HEK293T (cell line): ENCODE results near the gene LSM12.

Experiments used
- FOXM1 ChIP-seq: fragments of 450-650 bp; IDR thresholded peaks from 2 replicates; pipeline ENCODE4 v1.6.1; 2017; ENCODE audit warnings: mild to moderate bottlenecking, borderline replicate concordance
- TARDBP ChIP-seq: fragments of 450-650 bp; IDR thresholded peaks from 2 replicates; pipeline ENCODE4 v1.6.1; 2016

- no peak for TF ChIP-seq TARDBP
- no peak for TF ChIP-seq FOXM1
These were observed 16.9 kb upstream of the LSM12 start for GRCh38 chr17:44083250-44083849.
